Measurements from ENCODE around the gene SLC2A2.
A peak's percentile ranks its signal among the peaks of the same experiment; 100 is the strongest.
"Not testable (repeated sequence)": the region's sequence is repeated elsewhere in the genome, so short reads cannot be mapped to it uniquely, and the experiment has no call there.

Gene SLC2A2

DNA sequence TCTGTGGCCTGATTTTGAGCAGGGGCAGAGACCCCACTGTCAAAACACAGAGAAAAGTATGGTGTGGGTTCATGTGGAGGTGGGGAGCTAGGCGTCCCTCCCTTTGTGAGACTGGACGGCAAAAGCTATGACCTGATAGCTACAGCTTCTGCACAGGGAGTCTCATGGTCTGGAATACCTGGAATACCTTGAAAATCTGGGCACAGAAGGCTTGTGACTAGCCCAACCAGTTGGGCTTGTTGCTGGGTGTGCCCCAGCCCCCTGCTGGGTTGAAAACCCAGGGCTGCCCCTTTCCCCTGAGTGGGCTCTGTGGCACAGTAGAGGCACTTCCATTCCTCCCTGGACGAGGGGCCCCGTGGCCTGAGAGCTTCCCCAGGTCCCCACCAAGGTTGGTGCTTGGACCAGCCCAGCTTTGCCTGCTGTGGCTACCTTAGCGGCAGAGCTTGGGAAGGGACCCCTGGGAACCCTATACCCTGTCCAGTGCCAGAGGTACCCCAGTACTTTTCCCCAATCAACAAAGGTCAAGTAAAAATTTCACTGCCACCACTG is 37.3 kb downstream of the SLC2A2 start:
- no peaks in the 10 kb centered on the region for H3K9me3 ChIP-seq (ENCODE audit: control insufficient read depth in 1 of 2, low read length in 2 of 2)
- H3K4me1 ChIP-seq (ENCODE audit: control insufficient read depth in 1 of 2, insufficient read depth in 2 of 2, low read length in 2 of 2) = no peaks in the 10 kb centered on the region
- H3K36me3 ChIP-seq (ENCODE audit: control insufficient read depth in 1 of 2, insufficient read depth in 2 of 2, low read length in 2 of 2) = no peaks in the 10 kb centered on the region
- no peaks in the 10 kb centered on the region for H3K27me3 ChIP-seq (ENCODE audit: control insufficient read depth in 1 of 2, insufficient read depth in 2 of 2, low read length in 2 of 2)
- no peak overlapping the region for H3K4me3 ChIP-seq (ENCODE audit: low read depth in 1 of 2, low read length in 2 of 2)
- no peak overlapping the region for H3K9ac ChIP-seq (ENCODE audit: low read depth in 1 of 2, low read length in 2 of 2)
- H3K27ac ChIP-seq (ENCODE audit: low read depth, low read length) = no peak overlapping the region

DNA sequence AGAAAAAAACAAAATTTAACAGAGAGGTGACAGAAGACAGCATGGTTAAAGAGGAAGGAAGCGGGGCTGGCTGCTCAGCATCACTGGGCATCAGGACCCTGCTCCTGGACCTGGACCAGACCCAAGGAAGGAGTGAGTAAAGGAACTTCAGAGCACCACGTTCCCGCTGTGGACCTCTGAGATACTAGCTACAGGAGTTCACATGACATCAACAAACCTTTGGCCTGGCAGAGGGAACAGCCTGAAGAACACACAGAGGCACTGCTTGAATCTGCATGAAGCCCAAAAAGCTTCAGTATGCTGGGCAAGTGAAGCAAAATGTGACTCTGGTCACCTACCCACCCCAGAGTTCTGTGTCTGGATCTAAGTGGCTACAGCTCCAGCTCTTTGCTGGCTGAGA is 38.1 kb downstream of the SLC2A2 start:
- Histone ChIP-seq H3K27me3 (ENCODE audit: control insufficient read depth in 1 of 2, insufficient read depth in 2 of 2, low read length in 2 of 2) (no peaks in the 10 kb centered on the region), H3K4me1 (ENCODE audit: control insufficient read depth in 1 of 2, insufficient read depth in 2 of 2, low read length in 2 of 2) (no peaks in the 10 kb centered on the region), H3K4me3 (ENCODE audit: low read depth in 1 of 2, low read length in 2 of 2) (no peak overlapping the region), H3K9ac (ENCODE audit: low read depth in 1 of 2, low read length in 2 of 2) (no peak overlapping the region), H3K27ac (ENCODE audit: low read depth, low read length) (no peak overlapping the region), H3K9me3 (ENCODE audit: control insufficient read depth in 1 of 2, low read length in 2 of 2) (no peaks in the 10 kb centered on the region), H3K36me3 (ENCODE audit: control insufficient read depth in 1 of 2, insufficient read depth in 2 of 2, low read length in 2 of 2) (no peaks in the 10 kb centered on the region)

DNA sequence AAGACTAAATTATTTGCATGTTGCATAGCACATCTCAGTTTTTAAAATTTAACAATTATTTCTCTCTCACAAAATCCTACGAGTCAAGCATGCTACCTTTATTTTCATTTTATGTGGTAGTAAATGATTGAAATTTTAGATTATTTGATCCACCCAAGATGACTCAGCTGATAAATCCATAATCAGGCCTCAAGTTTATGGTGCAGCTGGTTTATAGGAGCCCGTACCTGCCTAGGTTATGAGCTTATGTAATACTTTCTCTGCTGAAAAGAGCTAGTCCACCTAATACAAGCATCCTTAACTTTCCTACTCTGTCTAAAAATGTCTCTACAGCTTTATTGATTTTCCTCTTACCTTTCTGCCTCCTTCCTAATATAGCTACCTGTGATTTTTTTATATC is 41.2 kb downstream of the SLC2A2 start:
- no peaks in the 10 kb centered on the region for H3K36me3 ChIP-seq (ENCODE audit: control insufficient read depth in 1 of 2, insufficient read depth in 2 of 2, low read length in 2 of 2)
- no peak overlapping the region for H3K9ac ChIP-seq (ENCODE audit: low read depth in 1 of 2, low read length in 2 of 2)
- H3K4me3 ChIP-seq (ENCODE audit: low read depth in 1 of 2, low read length in 2 of 2) = no peak overlapping the region
- no peak overlapping the region for H3K27ac ChIP-seq (ENCODE audit: low read depth, low read length)
- H3K27me3 ChIP-seq (ENCODE audit: control insufficient read depth in 1 of 2, insufficient read depth in 2 of 2, low read length in 2 of 2) = no peaks in the 10 kb centered on the region
- no peaks in the 10 kb centered on the region for H3K4me1 ChIP-seq (ENCODE audit: control insufficient read depth in 1 of 2, insufficient read depth in 2 of 2, low read length in 2 of 2)
- H3K9me3 ChIP-seq (ENCODE audit: control insufficient read depth in 1 of 2, low read length in 2 of 2) = no peaks in the 10 kb centered on the region

DNA sequence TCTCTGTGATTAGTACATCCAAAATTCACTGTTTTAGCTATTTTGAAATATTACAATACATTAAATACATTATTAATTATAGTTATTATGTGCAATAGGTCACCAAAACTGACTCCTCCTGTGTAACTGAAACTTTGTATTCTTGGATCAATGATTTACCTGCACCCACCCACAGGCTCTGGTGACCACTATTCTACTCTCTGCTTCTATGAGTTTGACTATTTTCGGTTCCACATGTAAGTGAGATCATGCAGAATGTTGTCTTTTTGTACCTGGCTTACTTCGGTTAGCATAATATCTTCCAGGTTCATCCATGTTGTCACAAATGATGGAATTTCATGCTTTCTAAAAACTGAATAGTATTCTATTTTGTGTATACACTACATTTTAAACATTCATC is 43.8 kb downstream of the SLC2A2 start:
- Histone ChIP-seq H3K27ac (ENCODE audit: low read depth, low read length) (no peak overlapping the region), H3K27me3 (ENCODE audit: control insufficient read depth in 1 of 2, insufficient read depth in 2 of 2, low read length in 2 of 2) (no peaks in the 10 kb centered on the region), H3K4me3 (ENCODE audit: low read depth in 1 of 2, low read length in 2 of 2) (no peak overlapping the region), H3K36me3 (ENCODE audit: control insufficient read depth in 1 of 2, insufficient read depth in 2 of 2, low read length in 2 of 2) (no peaks in the 10 kb centered on the region), H3K4me1 (ENCODE audit: control insufficient read depth in 1 of 2, insufficient read depth in 2 of 2, low read length in 2 of 2) (peaks cover 6 to 9% of the 10 kb centered on the region in 2 donors), H3K9ac (ENCODE audit: low read depth in 1 of 2, low read length in 2 of 2) (no peak overlapping the region), H3K9me3 (ENCODE audit: control insufficient read depth in 1 of 2, low read length in 2 of 2) (no peaks in the 10 kb centered on the region)

DNA sequence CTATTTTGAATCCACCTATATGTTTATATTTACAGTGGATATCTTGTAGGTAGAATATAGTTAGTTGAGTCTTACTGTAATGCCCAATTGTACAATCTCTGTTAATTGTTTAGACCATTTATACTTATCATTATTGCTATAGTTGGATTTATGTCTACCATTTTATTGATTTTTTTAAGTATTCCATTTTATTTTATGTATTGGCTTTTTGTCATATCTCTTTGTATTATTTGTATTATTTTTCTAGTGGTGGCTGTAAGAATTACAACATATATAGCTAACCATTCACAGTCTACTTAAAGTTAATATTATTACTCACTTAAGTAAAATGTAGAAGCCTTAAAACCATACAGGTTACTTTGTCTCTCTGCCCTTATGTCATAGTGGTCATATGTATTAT is 46.1 kb downstream of the SLC2A2 start:
- Histone ChIP-seq H3K27ac (ENCODE audit: low read depth, low read length) (no peak overlapping the region), H3K9ac (ENCODE audit: low read depth in 1 of 2, low read length in 2 of 2) (no peak overlapping the region), H3K9me3 (ENCODE audit: control insufficient read depth in 1 of 2, low read length in 2 of 2) (no peaks in the 10 kb centered on the region), H3K27me3 (ENCODE audit: control insufficient read depth in 1 of 2, insufficient read depth in 2 of 2, low read length in 2 of 2) (no peaks in the 10 kb centered on the region), H3K4me1 (ENCODE audit: control insufficient read depth in 1 of 2, insufficient read depth in 2 of 2, low read length in 2 of 2) (peaks cover 10 to 22% of the 10 kb centered on the region in 2 donors), H3K4me3 (ENCODE audit: low read depth in 1 of 2, low read length in 2 of 2) (no peak overlapping the region), H3K36me3 (ENCODE audit: control insufficient read depth in 1 of 2, insufficient read depth in 2 of 2, low read length in 2 of 2) (no peaks in the 10 kb centered on the region)

DNA sequence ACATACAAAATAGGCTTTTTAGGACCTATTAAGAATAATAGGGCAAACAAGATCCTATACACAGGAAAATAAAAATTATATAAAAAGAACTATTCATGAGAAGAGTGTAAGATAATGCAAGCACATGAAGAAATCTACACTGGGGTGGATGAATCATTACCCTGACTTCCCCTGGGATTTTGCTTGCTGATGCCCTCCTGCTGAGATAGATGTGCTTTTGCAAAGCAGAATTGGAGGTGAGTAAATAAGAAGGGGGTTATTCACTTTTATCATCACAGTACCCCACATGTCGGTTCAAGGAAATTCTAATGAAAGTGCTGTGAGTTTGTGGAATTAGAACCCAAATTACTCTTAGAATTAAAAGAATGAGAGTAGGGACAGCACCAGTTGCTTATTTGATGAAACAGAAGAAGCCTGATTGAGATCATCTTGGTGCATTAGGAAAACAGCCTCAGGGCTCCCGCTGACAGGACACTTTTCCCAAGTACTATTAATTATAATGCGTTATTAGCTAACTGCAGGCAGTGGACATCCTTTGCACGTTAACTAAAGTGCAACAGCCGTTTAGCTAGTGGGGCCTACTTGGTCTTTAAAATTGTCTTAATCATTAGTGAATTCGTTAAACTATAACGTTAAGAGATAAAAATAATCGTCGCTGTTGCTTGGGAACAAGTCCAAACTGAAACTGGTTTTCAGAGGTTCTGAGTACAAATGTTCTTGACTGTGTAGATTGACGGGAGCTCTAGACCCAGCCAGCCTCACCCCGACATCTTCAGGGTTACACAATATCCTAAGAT is 48.4 kb downstream of the SLC2A2 start:
- Histone ChIP-seq H3K36me3 (ENCODE audit: control insufficient read depth in 1 of 2, insufficient read depth in 2 of 2, low read length in 2 of 2) (no peaks in the 10 kb centered on the region), H3K9me3 (ENCODE audit: control insufficient read depth in 1 of 2, low read length in 2 of 2) (no peaks in the 10 kb centered on the region), H3K27ac (ENCODE audit: low read depth, low read length) (no peak overlapping the region), H3K4me1 (ENCODE audit: control insufficient read depth in 1 of 2, insufficient read depth in 2 of 2, low read length in 2 of 2) (peaks cover 16 to 22% of the 10 kb centered on the region in 2 donors), H3K27me3 (ENCODE audit: control insufficient read depth in 1 of 2, insufficient read depth in 2 of 2, low read length in 2 of 2) (no peaks in the 10 kb centered on the region), H3K4me3 (ENCODE audit: low read depth in 1 of 2, low read length in 2 of 2) (peak overlapping the region in 1 of 2 donors; percentile 23), H3K9ac (ENCODE audit: low read depth in 1 of 2, low read length in 2 of 2) (no peak overlapping the region)

DNA sequence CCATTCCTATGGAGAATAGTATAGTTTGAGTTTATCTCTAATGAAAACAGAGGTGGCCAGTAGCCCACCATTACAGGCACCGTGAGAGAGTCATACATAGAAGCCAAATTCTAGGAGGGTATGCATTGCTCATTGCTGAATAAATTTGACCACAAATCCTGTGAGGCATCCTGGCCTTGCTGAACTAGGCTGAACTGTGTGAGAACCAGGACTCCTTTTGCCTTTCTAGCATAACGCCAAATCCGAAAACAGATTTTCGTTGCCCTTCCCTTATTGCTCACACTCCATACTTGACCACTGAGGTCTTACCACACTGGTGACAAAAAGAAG is 50.4 kb downstream of the SLC2A2 start:
- Histone ChIP-seq H3K4me3 (ENCODE audit: low read depth in 1 of 2, low read length in 2 of 2) (no peak overlapping the region), H3K27ac (ENCODE audit: low read depth, low read length) (no peak overlapping the region), H3K9ac (ENCODE audit: low read depth in 1 of 2, low read length in 2 of 2) (no peak overlapping the region), H3K27me3 (ENCODE audit: control insufficient read depth in 1 of 2, insufficient read depth in 2 of 2, low read length in 2 of 2) (no peaks in the 10 kb centered on the region), H3K4me1 (ENCODE audit: control insufficient read depth in 1 of 2, insufficient read depth in 2 of 2, low read length in 2 of 2) (peaks cover 16 to 22% of the 10 kb centered on the region in 2 donors), H3K36me3 (ENCODE audit: control insufficient read depth in 1 of 2, insufficient read depth in 2 of 2, low read length in 2 of 2) (no peaks in the 10 kb centered on the region), H3K9me3 (ENCODE audit: control insufficient read depth in 1 of 2, low read length in 2 of 2) (no peaks in the 10 kb centered on the region)

DNA sequence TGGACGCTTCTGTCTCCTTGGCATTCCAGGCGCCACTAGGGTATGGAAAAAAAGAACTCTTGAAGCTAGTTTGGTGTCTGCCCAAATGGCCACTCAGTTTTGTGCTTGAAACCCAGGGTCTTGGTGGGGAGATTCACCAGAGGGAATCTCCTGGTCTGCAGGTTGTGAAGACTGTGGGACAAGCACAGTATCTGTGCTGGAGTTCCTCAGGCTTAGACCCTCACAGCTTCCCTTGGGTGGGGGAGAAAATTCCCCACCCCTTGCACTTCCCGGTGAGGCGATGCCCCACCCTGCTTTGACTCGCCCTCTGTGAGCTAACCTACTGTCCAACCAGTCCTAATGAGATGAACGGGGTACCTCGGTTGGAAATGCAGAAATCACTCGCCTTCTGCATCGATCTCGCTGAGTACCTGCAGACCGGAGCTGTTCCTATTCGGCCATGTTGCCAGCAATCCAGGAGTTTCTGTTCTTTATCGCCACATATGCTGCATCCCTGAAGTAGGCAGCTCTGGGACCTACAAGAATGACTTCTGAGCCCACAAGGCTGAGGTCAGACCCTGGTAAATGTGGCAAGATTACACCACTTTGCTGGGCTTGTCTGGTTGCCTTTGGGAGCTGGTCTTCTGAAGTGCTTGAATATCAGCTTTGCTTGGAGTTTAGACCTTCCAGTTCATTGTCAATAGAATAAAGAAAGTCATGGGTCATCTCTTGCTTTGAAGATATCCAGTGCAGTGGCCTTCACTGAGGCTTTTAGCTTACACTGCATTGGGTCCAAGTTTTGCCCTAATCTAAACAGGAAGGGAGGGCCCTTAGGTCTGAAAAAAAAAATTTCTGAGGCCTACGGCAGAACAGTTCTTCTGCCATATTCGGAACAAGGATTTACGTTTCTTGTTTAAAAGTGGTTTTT is 51.0 kb downstream of the SLC2A2 start:
- Histone ChIP-seq H3K36me3 (ENCODE audit: control insufficient read depth in 1 of 2, insufficient read depth in 2 of 2, low read length in 2 of 2) (no peaks in the 10 kb centered on the region), H3K9ac (ENCODE audit: low read depth in 1 of 2, low read length in 2 of 2) (no peak overlapping the region), H3K27me3 (ENCODE audit: control insufficient read depth in 1 of 2, insufficient read depth in 2 of 2, low read length in 2 of 2) (no peaks in the 10 kb centered on the region), H3K27ac (ENCODE audit: low read depth, low read length) (no peak overlapping the region), H3K4me1 (ENCODE audit: control insufficient read depth in 1 of 2, insufficient read depth in 2 of 2, low read length in 2 of 2) (peaks cover 16 to 22% of the 10 kb centered on the region in 2 donors), H3K4me3 (ENCODE audit: low read depth in 1 of 2, low read length in 2 of 2) (no peak overlapping the region), H3K9me3 (ENCODE audit: control insufficient read depth in 1 of 2, low read length in 2 of 2) (no peaks in the 10 kb centered on the region)

DNA sequence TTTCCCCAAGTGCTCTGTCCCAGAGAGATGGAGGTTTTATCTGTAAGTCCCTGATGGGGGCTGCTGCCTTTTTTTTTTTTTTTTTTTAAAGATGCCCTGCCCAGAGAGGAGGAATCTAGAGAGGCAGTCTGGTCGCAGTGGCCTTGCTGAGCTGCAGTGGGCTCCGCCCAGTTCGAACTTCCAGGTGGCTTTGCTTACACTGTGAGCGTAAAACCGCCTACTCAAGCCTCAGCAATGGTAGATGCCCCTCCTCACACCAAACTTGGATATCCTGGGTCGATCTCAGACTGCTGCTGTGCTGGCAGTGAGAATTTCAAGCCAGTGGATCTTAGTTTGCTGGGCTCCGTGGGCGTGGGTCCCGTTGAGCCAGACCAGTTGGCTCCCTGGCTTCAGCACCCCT is 51.6 kb downstream of the SLC2A2 start:
- Histone ChIP-seq H3K36me3 (ENCODE audit: control insufficient read depth in 1 of 2, insufficient read depth in 2 of 2, low read length in 2 of 2) (no peaks in the 10 kb centered on the region), H3K4me1 (ENCODE audit: control insufficient read depth in 1 of 2, insufficient read depth in 2 of 2, low read length in 2 of 2) (peaks cover 16 to 22% of the 10 kb centered on the region in 2 donors), H3K4me3 (ENCODE audit: low read depth in 1 of 2, low read length in 2 of 2) (no peak overlapping the region), H3K9ac (ENCODE audit: low read depth in 1 of 2, low read length in 2 of 2) (no peak overlapping the region), H3K27me3 (ENCODE audit: control insufficient read depth in 1 of 2, insufficient read depth in 2 of 2, low read length in 2 of 2) (no peaks in the 10 kb centered on the region), H3K27ac (ENCODE audit: low read depth, low read length) (no peak overlapping the region), H3K9me3 (ENCODE audit: control insufficient read depth in 1 of 2, low read length in 2 of 2) (no peaks in the 10 kb centered on the region)

DNA sequence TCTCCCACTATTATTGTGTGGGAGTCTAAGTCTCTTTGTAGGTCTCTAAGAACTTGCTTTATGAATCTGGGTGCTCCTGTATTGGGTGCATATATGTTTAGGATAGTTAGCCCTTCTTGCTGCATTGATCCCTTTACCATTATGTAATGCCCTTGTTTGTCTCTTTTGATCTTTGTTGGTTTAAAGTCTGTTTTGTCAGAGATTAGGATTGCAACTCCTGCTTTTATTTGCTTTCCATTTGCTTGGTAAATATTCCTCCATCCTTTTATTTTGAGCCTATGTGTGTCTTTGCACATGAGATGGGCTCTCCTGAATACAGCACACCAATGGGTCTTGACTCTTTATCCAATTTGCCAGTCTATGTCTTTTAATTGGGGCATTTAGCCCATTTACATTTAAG is 53.6 kb downstream of the SLC2A2 start:
- not testable (repeated sequence) for H3K4me3 ChIP-seq (ENCODE audit: low read depth in 1 of 2, low read length in 2 of 2); H3K9ac ChIP-seq (ENCODE audit: low read depth in 1 of 2, low read length in 2 of 2); H3K27me3 ChIP-seq (ENCODE audit: control insufficient read depth in 1 of 2, insufficient read depth in 2 of 2, low read length in 2 of 2); H3K9me3 ChIP-seq (ENCODE audit: control insufficient read depth in 1 of 2, low read length in 2 of 2); H3K27ac ChIP-seq (ENCODE audit: low read depth, low read length); H3K36me3 ChIP-seq (ENCODE audit: control insufficient read depth in 1 of 2, insufficient read depth in 2 of 2, low read length in 2 of 2)
- H3K4me1 ChIP-seq (ENCODE audit: control insufficient read depth in 1 of 2, insufficient read depth in 2 of 2, low read length in 2 of 2) = peaks cover 18 to 21% of the 10 kb centered on the region in 2 donors
